B cell (primary cell): Measurements from ENCODE around the gene GTF2A1L.

ENCODE experiments used
- CTCF ChIP-seq: fragments of 200-600 bp; IDR thresholded peaks from one replicate; pipeline ENCODE4 v1.8.0; 2022; ENCODE audit warnings: antibody characterized with exemption, mild to moderate bottlenecking
- EZH2 ChIP-seq: IDR thresholded peaks from 2 replicates; pipeline ENCODE4 v1.6.1; 2012; ENCODE audit warnings: borderline replicate concordance, low read depth, mild to moderate bottlenecking, moderate library complexity, low read length; ENCODE audit not compliant: insufficient read depth, poor library complexity, severe bottlenecking

DNA sequence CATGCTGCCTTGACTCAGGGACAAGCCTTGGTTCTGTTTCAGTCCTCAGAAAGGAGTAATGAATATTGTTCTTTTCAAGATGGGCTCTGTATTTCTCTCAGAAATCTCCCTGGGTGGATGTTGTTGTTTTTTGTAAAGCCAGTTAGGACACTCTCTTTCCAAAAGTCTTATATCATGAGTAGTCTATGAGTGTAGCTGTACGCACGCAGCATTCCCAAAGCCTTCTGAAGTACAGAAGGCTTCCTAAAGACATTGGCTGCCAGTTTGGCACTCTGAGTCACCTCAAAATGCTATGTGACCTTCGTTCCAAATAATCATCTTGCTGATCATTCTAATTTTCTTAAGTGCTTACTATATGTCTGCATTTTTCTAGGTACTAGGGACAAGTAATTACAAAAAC is 16.7 kb upstream of the GTF2A1L start:
- TF ChIP-seq CTCF (no peak), EZH2 (no peak)
